Adrenal gland (tissue), 12 donors: Measurements from ENCODE around the gene LPO. TPM values are rescaled to one million over a fixed set of nuclear protein-coding genes. Genes with fewer than 3 reads are reported as not detected.
A peak's percentile ranks its signal among the peaks of the same experiment; 100 is the strongest.

Experiments
- DNase-seq, 7 donors: peaks; one replicate each; pipeline ENCODE4 v3.0.0-alpha.2; 2019 to 2020
- H3K27ac ChIP-seq, 5 donors: fragments of 200-600 bp; sonication (generic) in 4 of 5; 1 replicate in 3 of 5; 2 replicates in 2 of 5; pipeline versions ENCODE4 v1.5.1 to v1.8.0; 2016 to 2020; ENCODE audit warnings: mild to moderate bottlenecking in 1 of 5
- H3K27me3 ChIP-seq: fragments of 200-600 bp; 2 replicates; pipeline ENCODE4 v1.8.0; 2021
- H3K36me3 ChIP-seq, 2 donors: fragments of 200-600 bp; replicated peaks in 1 of 2; 1 replicate in 1 of 2; 2 replicates in 1 of 2; pipeline versions ENCODE4 v1.5.1 to v1.8.0; 2018 to 2022
- H3K4me1 ChIP-seq, 2 donors: fragments of 200-600 bp; replicated peaks in 1 of 2; 1 replicate in 1 of 2; 2 replicates in 1 of 2; pipeline versions ENCODE4 v1.5.1 to v1.8.0; 2018 to 2021
- H3K4me3 ChIP-seq, 4 donors: fragments of 200-600 bp; sonication (generic) in 3 of 4; one replicate each; pipeline ENCODE4 v1.5.1; 2016 to 2018
- H3K9me3 ChIP-seq, 3 donors: fragments of 200-600 bp; sonication (generic) in 1 of 3; replicated peaks in 1 of 3; 1 replicate in 2 of 3; 2 replicates in 1 of 3; pipeline versions ENCODE4 v1.5.1 to v1.8.0; 2016 to 2021
- POLR2A ChIP-seq, 2 donors: fragments of 450-650 bp; IDR thresholded peaks; one replicate each; pipeline ENCODE4 v1.6.1; 2017; ENCODE audit warnings: antibody characterized with exemption in 2 of 2, mild to moderate bottlenecking in 2 of 2, moderate library complexity in 1 of 2
- WGBS, 4 donors: extraction: QIAGEN DNeasy Blood & Tissue Kit in 2 of 4; methylation state at CpG; one replicate each; pipeline versions ENCODE4 v1.1.5 to v1.1.7; 2013 to 2017; 5-methylcytosine and 5-hydroxymethylcytosine counted together
- intact Hi-C, 2 donors: fragments of 100-400 bp; cut with DNase I; formaldehyde crosslinking; loops; one replicate each; pipeline versions ENCODE4 v1.14.1 to v1.15.0; 2022 to 2023
- polyA plus RNA-seq, 3 donors: library from polyadenylated mRNA; stranded (reverse); fragments of 200-250 nt in 2 of 3; fragments of 350-450 nt in 1 of 3; fragmentation: Illumina TruSeq in 1 of 3; extraction: RNeasy Lipid Tissue Mini Kit (QIAGEN cat#74804) in 1 of 3; gene quantifications; one replicate each; pipeline ENCODE4 v1.2.3, GENCODE V29; 2013 to 2014
- total RNA-seq, 9 donors: library from RNA; depleted of rRNA in 4 of 9; stranded (reverse); fragments of >200 nt in 4 of 9; fragments of 120-200 nt in 1 of 9; fragmentation: NEBNext Ultra II Directional in 1 of 9; extraction: Animal tissue kit (Norgen Biotek cat#: 25700) in 1 of 9; gene quantifications; one replicate each; pipeline versions ENCODE4 v1.1.0 to v1.2.4, GENCODE V29; 2013 to 2023
- TF ChIP-seq, protein P1 (sequence below), 6 experiments: fragments of 450-650 bp in 4 of 6; fragments of 200-600 bp in 2 of 6; sonication (generic) in 1 of 6; IDR thresholded peaks; 1 replicate in 5 of 6; 2 replicates in 1 of 6; pipeline versions ENCODE4 v1.5.1 to v1.8.0; 2016 to 2021; ENCODE audit warnings: antibody characterized with exemption in 6 of 6, mild to moderate bottlenecking in 2 of 6, moderate library complexity in 1 of 6
- donor health status: healthy with polysubstance abuse.
- donor health status: Bipolar disorder and iron deficiency.
- donor health status: DM: yes; HTN: yes; CAD: no.
- donor health status: DM: no; HTN: no; CAD: no.
- donor health status: DM: no; HTN: no; CAD: no.
- donor health status: DM: yes; HTN: yes; CAD: no.

The LPO gene
- total and polyA plus RNA-seq, 12 donors, result 0.06 to 0.16 TPM; not detected in 10

DNA sequence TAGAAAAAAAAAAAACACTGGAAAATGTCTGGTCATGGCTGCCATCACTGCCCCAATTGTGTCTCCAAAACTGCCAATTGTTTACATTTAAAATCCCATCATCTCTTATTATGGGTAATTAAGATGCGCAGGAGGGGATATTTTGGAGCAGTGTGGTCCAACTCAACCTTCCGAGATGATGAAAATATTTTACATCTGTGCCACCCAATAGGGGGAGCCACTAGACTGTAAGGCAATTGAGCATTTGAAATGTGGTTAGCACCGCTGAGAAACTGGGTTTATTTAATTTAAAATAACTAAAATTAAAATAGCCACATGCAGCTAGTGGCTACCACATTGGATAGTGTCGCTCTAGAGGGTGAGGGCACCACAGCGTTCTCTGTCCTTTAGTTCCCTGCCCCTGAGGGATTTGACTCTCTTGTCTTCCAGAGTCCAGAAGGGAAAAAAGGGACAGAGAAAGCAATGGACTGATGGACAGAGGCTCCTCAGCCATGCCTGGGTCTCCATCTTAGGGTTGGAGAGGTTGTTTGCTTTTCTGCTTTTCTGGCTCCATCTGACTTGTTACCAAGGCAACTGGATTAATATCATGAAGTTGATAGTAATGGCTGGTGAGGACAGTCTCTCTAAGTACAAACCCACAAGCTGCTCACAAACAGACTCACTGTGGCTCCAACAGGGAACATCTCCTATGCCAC lies 38.9 kb downstream of the LPO start:
- intact Hi-C loops, result no loop called here
- DNase-seq, result peak in 1 of 7 donors; percentile 21
- Histone ChIP-seq H3K27ac (no peak overlapping the region), H3K36me3 (no peaks in the 10 kb centered on the region), H3K4me3 (no peak overlapping the region), H3K27me3 (peaks cover 4% of the 10 kb centered on the region), H3K9me3 (no peaks in the 10 kb centered on the region), H3K4me1 (no peaks in the 10 kb centered on the region)
- 56 to 72% (median 65%) methylated on average over 5 of the region's 5 CpGs for WGBS, 4 donors
- no peak for TF ChIP-seq POLR2A (IDR thresholded peaks at IDR 0.05)
- TF ChIP-seq, protein P1, sequence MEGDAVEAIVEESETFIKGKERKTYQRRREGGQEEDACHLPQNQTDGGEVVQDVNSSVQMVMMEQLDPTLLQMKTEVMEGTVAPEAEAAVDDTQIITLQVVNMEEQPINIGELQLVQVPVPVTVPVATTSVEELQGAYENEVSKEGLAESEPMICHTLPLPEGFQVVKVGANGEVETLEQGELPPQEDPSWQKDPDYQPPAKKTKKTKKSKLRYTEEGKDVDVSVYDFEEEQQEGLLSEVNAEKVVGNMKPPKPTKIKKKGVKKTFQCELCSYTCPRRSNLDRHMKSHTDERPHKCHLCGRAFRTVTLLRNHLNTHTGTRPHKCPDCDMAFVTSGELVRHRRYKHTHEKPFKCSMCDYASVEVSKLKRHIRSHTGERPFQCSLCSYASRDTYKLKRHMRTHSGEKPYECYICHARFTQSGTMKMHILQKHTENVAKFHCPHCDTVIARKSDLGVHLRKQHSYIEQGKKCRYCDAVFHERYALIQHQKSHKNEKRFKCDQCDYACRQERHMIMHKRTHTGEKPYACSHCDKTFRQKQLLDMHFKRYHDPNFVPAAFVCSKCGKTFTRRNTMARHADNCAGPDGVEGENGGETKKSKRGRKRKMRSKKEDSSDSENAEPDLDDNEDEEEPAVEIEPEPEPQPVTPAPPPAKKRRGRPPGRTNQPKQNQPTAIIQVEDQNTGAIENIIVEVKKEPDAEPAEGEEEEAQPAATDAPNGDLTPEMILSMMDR (IDR thresholded peaks at IDR 0.05), result peak in 4 of 6 experiments; percentile 8 to 30 (median 25)

DNA sequence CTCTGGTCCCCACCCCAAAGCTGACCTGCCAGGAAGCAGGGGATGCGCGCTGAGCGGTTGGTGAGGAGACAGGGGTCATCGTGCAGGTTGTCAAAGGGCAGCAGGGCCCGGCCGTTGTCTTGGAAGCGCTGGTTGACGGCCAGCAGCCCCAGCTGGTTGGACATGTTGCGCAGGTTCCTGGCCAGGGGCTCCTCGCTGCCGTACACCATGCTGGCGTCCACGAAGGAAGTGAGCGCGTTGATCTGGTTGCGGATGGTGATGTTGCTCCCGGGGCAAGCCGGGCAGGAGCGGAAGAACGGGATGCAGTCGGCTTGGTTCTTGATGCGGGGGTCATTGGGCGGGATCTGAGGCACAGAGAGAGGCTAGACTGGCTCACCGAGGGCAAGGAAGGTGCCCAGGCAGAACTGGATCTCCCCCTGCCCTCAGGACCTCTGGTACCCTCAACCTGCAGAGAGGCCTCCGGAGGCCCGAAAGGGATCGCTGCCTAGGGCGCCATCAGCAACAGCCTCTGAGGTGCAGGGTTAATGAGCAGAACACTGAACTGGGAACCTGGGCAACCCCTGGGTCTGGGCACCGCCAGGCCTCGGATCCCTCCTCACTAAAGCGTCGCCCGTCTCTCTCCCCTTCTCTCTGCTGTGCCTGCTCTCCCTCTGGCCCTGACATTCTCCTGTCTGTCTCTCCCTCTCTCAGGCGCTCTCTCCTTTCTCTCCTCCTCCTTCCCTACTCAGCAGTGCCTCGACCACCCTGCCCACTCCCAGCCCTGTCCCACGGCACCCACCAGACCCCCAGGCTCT lies 39.6 kb downstream of the LPO start:
- TF ChIP-seq, protein P1 (IDR thresholded peaks at IDR 0.05), result no peak
- no peak for TF ChIP-seq POLR2A (IDR thresholded peaks at IDR 0.05)
- H3K27me3 ChIP-seq, result peaks cover 4% of the 10 kb centered on the region
- H3K9me3 ChIP-seq, result no peaks in the 10 kb centered on the region
- no peaks in the 10 kb centered on the region for H3K36me3 ChIP-seq
- no peak overlapping the region for H3K4me3 ChIP-seq
- intact Hi-C loops, result no loop called here
- H3K27ac ChIP-seq, result no peak overlapping the region
- H3K4me1 ChIP-seq, result no peaks in the 10 kb centered on the region
- 76 to 82% (median 79%) methylated on average over 23 to 36 of the region's 36 CpGs for WGBS, 4 donors
- DNase-seq, result peak in 1 of 7 donors; percentile 15

DNA sequence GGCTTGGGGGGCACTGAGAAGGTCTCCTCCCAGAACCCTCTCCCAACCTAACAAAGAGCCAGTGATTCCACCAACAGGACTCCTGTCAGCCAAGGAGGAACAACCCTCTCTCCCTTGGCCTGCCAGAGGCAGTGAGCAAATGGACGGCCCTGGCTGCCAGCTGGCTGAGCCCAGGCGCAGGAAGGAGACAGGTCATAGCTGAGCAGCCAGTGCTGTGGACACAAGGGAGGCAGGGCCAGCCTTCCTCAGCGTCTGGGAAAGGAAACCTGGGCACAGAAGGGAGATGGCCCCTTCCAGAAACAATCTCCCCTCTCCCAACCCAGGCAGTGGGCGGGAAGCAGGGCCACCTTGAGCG lies 40.3 kb downstream of the LPO start:
- H3K27me3 ChIP-seq, result peaks cover 4% of the 10 kb centered on the region
- peak in 4 of 7 donors; percentile 14 to 29 (median 19) for DNase-seq
- TF ChIP-seq POLR2A (IDR thresholded peaks at IDR 0.05), result no peak
- TF ChIP-seq, protein P1 (IDR thresholded peaks at IDR 0.05), result no peak
- WGBS, 4 donors, result 10 to 37% (median 32%) methylated on average over 3 to 5 of the region's 5 CpGs
- no peaks in the 10 kb centered on the region for H3K4me1 ChIP-seq
- H3K4me3 ChIP-seq, result peak overlapping the region in 1 of 4 donors; percentile 30
- no peaks in the 10 kb centered on the region for H3K36me3 ChIP-seq
- no peak overlapping the region for H3K27ac ChIP-seq
- intact Hi-C loops, result no loop called here
- no peaks in the 10 kb centered on the region for H3K9me3 ChIP-seq

DNA sequence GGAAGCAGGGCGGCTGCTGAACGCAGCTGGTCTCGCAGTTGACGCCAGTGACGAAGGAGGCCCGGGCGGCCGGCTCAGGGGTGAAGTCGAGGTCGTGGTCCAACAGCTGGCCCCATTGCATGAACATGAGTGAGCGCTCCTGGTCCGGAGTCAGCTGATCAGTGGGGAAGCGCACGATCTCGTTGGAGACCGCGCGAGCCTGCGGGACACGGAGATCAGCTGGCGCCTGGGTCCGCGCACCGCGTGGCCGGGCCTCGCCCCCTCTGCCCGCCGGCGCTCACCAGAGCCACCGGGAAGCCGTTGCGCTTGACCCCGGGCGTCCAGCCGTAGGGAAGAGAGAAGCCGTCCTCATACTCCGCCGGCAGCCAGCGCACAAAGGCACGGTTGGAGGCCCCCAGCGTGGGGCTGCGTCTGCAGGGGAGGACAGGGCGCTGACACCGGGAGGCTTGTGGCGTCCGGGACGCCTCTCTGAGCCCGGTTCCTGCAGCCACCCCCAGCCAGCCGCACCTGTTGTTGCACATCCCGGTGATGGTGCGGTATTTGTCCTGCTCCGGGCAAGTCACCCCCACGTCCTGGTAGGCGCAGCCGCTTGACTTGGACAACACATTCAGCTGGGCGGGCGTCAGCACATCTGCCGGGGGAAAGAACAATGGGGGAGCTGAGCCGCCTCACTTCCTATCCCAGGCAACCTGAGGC lies 40.8 kb downstream of the LPO start:
- DNase-seq, result peak in 6 of 7 donors; percentile 25 to 67 (median 36)
- TF ChIP-seq POLR2A (IDR thresholded peaks at IDR 0.05), result no peak
- TF ChIP-seq, protein P1 (IDR thresholded peaks at IDR 0.05), result no peak
- peak overlapping the region in 1 of 4 donors; percentile 30 for H3K4me3 ChIP-seq
- intact Hi-C loops, result no loop called here
- H3K4me1 ChIP-seq, result no peaks in the 10 kb centered on the region
- no peak overlapping the region for H3K27ac ChIP-seq
- 17 to 48% (median 28%) methylated on average over 2 to 60 of the region's 60 CpGs for WGBS, 4 donors
- no peaks in the 10 kb centered on the region for H3K36me3 ChIP-seq
- no peaks in the 10 kb centered on the region for H3K9me3 ChIP-seq
- H3K27me3 ChIP-seq, result peaks cover 4% of the 10 kb centered on the region
